RWPE2 (cell line): ENCODE results near the gene AKT1S1.

Experiments
- ATAC-seq: fragments of 200-7000 bp; cut with Tn5 transposase; 3 replicates; pipeline ENCODE4 v1.9.1; 2021; ENCODE audit warnings: low read depth
- DNase-seq: peaks from one replicate; pipeline ENCODE4 v3.0.0-alpha.2; 2020; ENCODE audit warnings: low spot score
- H3K27ac ChIP-seq: fragments of 450-650 bp; 2 replicates; pipeline ENCODE4 v1.5.1; 2017; ENCODE audit warnings: mild to moderate bottlenecking; ENCODE audit not compliant: poor library complexity, severe bottlenecking
- H3K27me3 ChIP-seq: fragments of 250-450 bp; sonication (Bioruptor Pico); 2 replicates; pipeline ENCODE4 v1.5.1; 2021; ENCODE audit warnings: mild to moderate bottlenecking, moderate library complexity; ENCODE audit not compliant: insufficient read depth, poor library complexity, severe bottlenecking
- H3K36me3 ChIP-seq: fragments of 250-450 bp; sonication (Bioruptor Pico); 2 replicates; pipeline ENCODE4 v1.5.1; 2020; ENCODE audit warnings: low read depth, mild to moderate bottlenecking, moderate library complexity
- H3K4me1 ChIP-seq: fragments of 250-450 bp; sonication (Bioruptor Pico); 2 replicates; pipeline ENCODE4 v1.5.1; 2021; ENCODE audit warnings: mild to moderate bottlenecking, moderate library complexity; ENCODE audit not compliant: insufficient read depth, poor library complexity, severe bottlenecking
- H3K4me3 ChIP-seq: fragments of 250-450 bp; sonication (Bioruptor Pico); 2 replicates; pipeline ENCODE4 v1.5.1; 2021; ENCODE audit warnings: mild to moderate bottlenecking, moderate library complexity; ENCODE audit not compliant: severe bottlenecking
- H3K9me3 ChIP-seq: fragments of 250-450 bp; sonication (Bioruptor Pico); 2 replicates; pipeline ENCODE4 v1.5.1; 2021; ENCODE audit warnings: mild to moderate bottlenecking, moderate library complexity; ENCODE audit not compliant: severe bottlenecking
- CTCF ChIP-seq: fragments of 450-650 bp; IDR thresholded peaks from one replicate; pipeline ENCODE4 v1.5.1; 2017; ENCODE audit warnings: mild to moderate bottlenecking, moderate library complexity; ENCODE audit not compliant: poor library complexity, severe bottlenecking

The AKT1S1 gene

GRCh38 chr19:49906879-49907564 is 29.9 kb upstream of the AKT1S1 start:
- peaks cover 31% of the 10 kb centered on the region for H3K36me3 ChIP-seq
- H3K4me3 ChIP-seq = no peak overlapping the region
- no peaks in the 10 kb centered on the region for H3K9me3 ChIP-seq
- H3K27ac ChIP-seq = no peak overlapping the region
- peak; percentile 49 for DNase-seq
- TF ChIP-seq CTCF = no peak
- ATAC-seq = no peak
- no peaks in the 10 kb centered on the region for H3K27me3 ChIP-seq
- H3K4me1 ChIP-seq = no peaks in the 10 kb centered on the region

- Histone ChIP-seq H3K27ac (no peak overlapping the region), H3K9me3 (no peaks in the 10 kb centered on the region), H3K4me1 (no peaks in the 10 kb centered on the region), H3K4me3 (no peak overlapping the region), H3K36me3 (peaks cover 21% of the 10 kb centered on the region), H3K27me3 (no peaks in the 10 kb centered on the region)
- no peak for TF ChIP-seq CTCF
- DNase-seq (no peak), ATAC-seq (no peak)
These were observed 27.0 kb upstream of the AKT1S1 start for GRCh38 chr19:49904136-49904535.

- ATAC-seq = no peak
- H3K27me3 ChIP-seq = no peaks in the 10 kb centered on the region
- DNase-seq = peak; percentile 43
- no peak for TF ChIP-seq CTCF
- no peaks in the 10 kb centered on the region for H3K4me1 ChIP-seq
- H3K9me3 ChIP-seq = no peaks in the 10 kb centered on the region
- no peak within 1 kb of the TSS for H3K27ac ChIP-seq
- H3K4me3 ChIP-seq = no peak within 1 kb of the TSS
- no peaks in the 10 kb centered on the region for H3K36me3 ChIP-seq
These were observed 19.9 kb upstream of the AKT1S1 start, which contains the start of gene IL4I1 for GRCh38 chr19:49896863-49897621. TSS of gene IL4I1 (minus strand) at chr19:49896887. CDS start at chr19:49896160, 727 bp downstream.

GRCh38 chr19:49895566-49896297 is 18.6 kb upstream of the AKT1S1 start:
- no peaks in the 10 kb centered on the region for H3K27me3 ChIP-seq
- no peaks in the 10 kb centered on the region for H3K4me1 ChIP-seq
- H3K36me3 ChIP-seq = no peaks in the 10 kb centered on the region
- TF ChIP-seq CTCF = no peak
- H3K4me3 ChIP-seq = no peak overlapping the region
- no peaks in the 10 kb centered on the region for H3K9me3 ChIP-seq
- ATAC-seq = no peak
- DNase-seq = no peak
- no peak overlapping the region for H3K27ac ChIP-seq
